ENCODE results near the gene STARD8.

Gene STARD8

GRCh38 chrX:68693481-68694434 lies 46.3 kb downstream of the STARD8 start:
- peak; percentile 90 for DNase-seq (ENCODE audit: low read depth)
- peak overlapping the region; percentile 72 for H3K4me3 ChIP-seq (ENCODE audit: low read depth, low read length)
- TF ChIP-seq POLR2A (IDR thresholded peaks at IDR 0.05; ENCODE audit: extremely low read depth, insufficient read length) = peak; percentile 43
- TF ChIP-seq MYC (IDR thresholded peaks at IDR 0.05; ENCODE audit: low read depth, low read length) = no peak

DNA sequence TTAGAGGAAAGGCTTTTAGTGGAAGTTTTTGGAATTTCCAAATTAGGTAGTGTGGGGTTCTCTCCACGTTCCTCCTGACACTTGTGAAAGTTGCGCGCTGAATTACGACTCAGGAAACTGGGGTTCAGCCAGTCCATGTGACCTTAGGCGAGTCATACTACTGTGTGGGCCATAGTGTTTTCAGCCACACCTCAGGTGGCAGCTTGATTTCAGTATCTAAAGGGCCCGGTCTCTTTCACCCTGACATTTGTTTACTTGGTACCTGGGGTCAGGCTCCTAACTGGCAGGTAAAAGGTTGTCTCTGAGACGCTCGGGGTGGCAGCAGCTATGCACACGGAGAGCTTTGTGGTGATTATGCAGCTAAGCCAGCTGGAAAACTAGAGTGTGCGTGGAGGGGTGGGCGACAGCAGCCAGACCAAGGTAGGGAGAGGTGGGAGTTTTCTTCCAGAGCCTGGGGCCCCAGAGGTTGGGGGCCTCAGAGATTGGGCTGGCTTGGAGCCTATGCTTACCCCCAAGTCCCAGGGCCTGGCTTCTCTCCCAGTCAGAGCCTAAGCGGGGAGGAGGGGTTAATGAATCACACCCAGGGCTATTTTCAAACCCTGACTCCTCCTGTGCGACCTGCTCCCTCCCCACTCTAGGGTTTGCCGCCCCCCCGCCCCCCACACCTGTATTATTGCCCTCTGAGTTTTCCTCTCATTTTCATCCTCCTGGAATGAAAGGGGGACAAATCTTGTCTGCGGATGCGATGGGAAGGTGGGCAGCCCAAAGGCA lies 47.2 kb downstream of the STARD8 start:
- TF ChIP-seq MAX (IDR thresholded peaks at IDR 0.05; ENCODE audit: low read depth, low read length) (no peak), CTCF (IDR thresholded peaks at IDR 0.05; ENCODE audit: low read depth, low read length) (no peak), MYC (IDR thresholded peaks at IDR 0.05; ENCODE audit: low read depth, low read length) (no peak), POLR2A (IDR thresholded peaks at IDR 0.05; ENCODE audit: extremely low read depth, insufficient read length) (no peak)
- peak overlapping the region; percentile 72 for H3K4me3 ChIP-seq (ENCODE audit: low read depth, low read length)
- DNase-seq (ENCODE audit: low read depth) = no peak

DNA sequence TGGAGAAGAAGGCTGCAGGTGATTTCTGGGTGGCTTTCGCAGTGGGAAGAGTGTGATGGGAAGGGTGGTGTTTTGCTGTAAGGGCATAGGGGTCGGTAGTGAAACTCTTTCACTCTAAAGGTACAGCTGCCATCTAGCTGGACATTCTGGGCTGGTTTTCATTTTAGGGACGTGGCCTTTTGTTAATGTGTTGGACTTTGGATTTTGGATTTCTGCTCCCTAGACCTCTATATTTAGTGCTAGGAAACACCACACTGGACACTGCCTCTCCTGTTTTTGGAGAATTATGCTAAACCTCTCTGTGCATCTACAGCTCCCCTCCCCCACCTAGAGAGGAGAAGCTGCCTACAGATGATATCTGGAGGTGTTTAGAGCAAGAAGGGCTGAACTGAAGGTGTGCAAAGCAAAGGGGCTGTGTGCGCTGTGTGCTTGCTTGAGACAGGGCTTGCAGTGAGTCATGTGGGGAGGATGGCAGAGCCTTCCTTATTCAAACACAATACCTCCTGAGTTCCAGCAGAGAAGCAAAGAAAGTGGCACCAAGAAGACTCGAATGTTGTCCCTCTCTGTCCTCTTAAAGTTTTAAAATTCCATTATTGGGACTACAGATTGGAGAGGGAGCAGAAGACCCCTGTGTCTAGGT lies 47.9 kb downstream of the STARD8 start:
- peak overlapping the region; percentile 72 for H3K4me3 ChIP-seq (ENCODE audit: low read depth, low read length)
- DNase-seq (ENCODE audit: low read depth) = peak; percentile 51
- TF ChIP-seq MYC (IDR thresholded peaks at IDR 0.05; ENCODE audit: low read depth, low read length) (no peak), MAX (IDR thresholded peaks at IDR 0.05; ENCODE audit: low read depth, low read length) (no peak), POLR2A (IDR thresholded peaks at IDR 0.05; ENCODE audit: extremely low read depth, insufficient read length) (no peak), CTCF (IDR thresholded peaks at IDR 0.05; ENCODE audit: low read depth, low read length) (no peak)

DNA sequence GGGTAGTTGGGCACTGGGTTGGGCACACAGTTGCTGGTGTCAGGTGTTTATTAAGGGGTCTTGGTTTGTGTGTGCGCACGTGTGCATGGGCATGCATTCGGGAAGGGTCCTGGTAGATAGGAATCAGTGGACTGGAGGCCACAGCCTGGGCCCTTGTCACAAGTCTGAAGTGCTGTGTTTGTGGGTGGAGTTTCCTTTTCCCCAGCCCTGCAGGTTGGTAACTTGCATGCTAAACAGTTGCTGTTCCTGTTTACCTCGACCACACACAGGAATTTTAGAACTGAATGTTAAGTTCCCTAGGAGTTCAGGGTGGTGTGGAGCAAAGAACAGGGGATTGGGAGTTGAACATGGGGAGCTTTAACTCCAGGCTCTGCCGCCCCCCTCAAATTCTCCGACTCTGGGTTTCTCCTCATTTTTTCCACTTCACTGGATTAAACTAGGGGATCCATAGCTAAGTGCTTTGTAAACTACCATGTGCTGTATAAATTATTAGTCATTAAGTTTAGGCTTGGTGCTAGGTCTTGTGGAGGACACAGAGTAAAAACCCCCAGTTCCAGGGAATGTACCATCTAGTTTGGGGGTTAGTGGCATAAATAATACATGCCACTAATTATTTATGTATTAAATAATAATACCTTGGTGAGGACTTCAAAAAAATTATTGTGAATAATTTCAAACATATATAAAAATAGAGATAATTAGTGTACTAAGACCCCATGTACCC lies 49.0 kb downstream of the STARD8 start:
- peak; percentile 25 for DNase-seq (ENCODE audit: low read depth)
- peak overlapping the region; percentile 72 for H3K4me3 ChIP-seq (ENCODE audit: low read depth, low read length)
- no peak for TF ChIP-seq POLR2A (IDR thresholded peaks at IDR 0.05; ENCODE audit: extremely low read depth, insufficient read length)
- TF ChIP-seq MYC (IDR thresholded peaks at IDR 0.05; ENCODE audit: low read depth, low read length) = no peak
- TF ChIP-seq MAX (IDR thresholded peaks at IDR 0.05; ENCODE audit: low read depth, low read length) = no peak
- no peak for TF ChIP-seq CTCF (IDR thresholded peaks at IDR 0.05; ENCODE audit: low read depth, low read length)

GRCh38 chrX:68697036-68697435 lies 49.6 kb downstream of the STARD8 start:
- H3K4me3 ChIP-seq (ENCODE audit: low read depth, low read length) = no peak overlapping the region
- TF ChIP-seq CTCF (IDR thresholded peaks at IDR 0.05; ENCODE audit: low read depth, low read length) = no peak
- no peak for TF ChIP-seq MYC (IDR thresholded peaks at IDR 0.05; ENCODE audit: low read depth, low read length)
- TF ChIP-seq MAX (IDR thresholded peaks at IDR 0.05; ENCODE audit: low read depth, low read length) = no peak
- no peak for TF ChIP-seq POLR2A (IDR thresholded peaks at IDR 0.05; ENCODE audit: extremely low read depth, insufficient read length)
- DNase-seq (ENCODE audit: low read depth) = no peak
